ENCODE measurements around the gene RNU7-1.
A peak's percentile ranks its signal among the peaks of the same experiment; 100 is the strongest.

Gene RNU7-1

DNA sequence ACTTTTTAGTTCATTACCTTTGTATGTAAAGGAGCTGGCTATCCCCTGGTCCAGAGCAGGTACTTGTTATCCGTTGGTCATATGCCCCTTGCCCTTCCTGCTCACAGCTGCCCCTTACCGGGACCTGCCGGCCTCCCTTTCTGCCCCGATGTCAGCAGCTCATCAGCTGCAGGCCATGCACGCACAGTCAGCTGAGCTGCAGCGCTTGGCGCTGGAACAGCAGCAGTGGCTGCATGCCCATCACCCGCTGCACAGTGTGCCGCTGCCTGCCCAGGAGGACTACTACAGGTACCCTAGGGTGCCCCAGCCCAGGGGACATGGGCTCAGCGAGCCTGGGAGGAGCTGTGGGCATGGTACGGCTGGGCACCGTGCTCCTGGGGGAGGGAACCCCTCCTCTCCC is 2.3 kb upstream of the RNU7-1 start:
- TF ChIP-seq CTCF (conservative IDR thresholded peaks at IDR 0.05; ENCODE audit: low read depth, low read length) = no peak
- H3K4me3 ChIP-seq (ENCODE audit: low read length) = no peak overlapping the region
- no peak for DNase-seq (ENCODE audit: low read depth)

DNA sequence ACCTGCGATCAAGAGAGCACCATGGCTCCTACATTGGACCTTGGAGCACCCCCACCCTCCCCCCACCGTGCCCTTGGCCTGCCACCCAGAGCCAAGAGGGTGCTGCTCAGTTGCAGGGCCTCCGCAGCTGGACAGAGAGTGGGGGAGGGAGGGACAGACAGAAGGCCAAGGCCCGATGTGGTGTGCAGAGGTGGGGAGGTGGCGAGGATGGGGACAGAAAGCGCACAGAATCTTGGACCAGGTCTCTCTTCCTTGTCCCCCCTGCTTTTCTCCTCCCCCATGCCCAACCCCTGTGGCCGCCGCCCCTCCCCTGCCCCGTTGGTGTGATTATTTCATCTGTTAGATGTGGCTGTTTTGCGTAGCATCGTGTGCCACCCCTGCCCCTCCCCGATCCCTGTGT is 1.8 kb upstream of the RNU7-1 start:
- no peak for TF ChIP-seq CTCF (conservative IDR thresholded peaks at IDR 0.05; ENCODE audit: low read depth, low read length)
- no peak for DNase-seq (ENCODE audit: low read depth)
- no peak overlapping the region for H3K4me3 ChIP-seq (ENCODE audit: low read length)

- no peak overlapping the region for H3K4me3 ChIP-seq (ENCODE audit: low read length)
- no peak for DNase-seq (ENCODE audit: low read depth)
- no peak for TF ChIP-seq CTCF (conservative IDR thresholded peaks at IDR 0.05; ENCODE audit: low read depth, low read length)
These were observed 1.3 kb upstream of the RNU7-1 start for GRCh38 chr12:6942331-6942665.

GRCh38 chr12:6943389-6943721 is 261 bp upstream of the RNU7-1 start:
- no peak overlapping the region for H3K4me3 ChIP-seq (ENCODE audit: low read length)
- peak; percentile 83 for DNase-seq (ENCODE audit: low read depth)
- TF ChIP-seq CTCF (conservative IDR thresholded peaks at IDR 0.05; ENCODE audit: low read depth, low read length) = no peak

- H3K4me3 ChIP-seq (ENCODE audit: low read length) = peak overlapping the region; percentile 69
- no peak for DNase-seq (ENCODE audit: low read depth)
- TF ChIP-seq CTCF (conservative IDR thresholded peaks at IDR 0.05; ENCODE audit: low read depth, low read length) = peak; percentile 79
These were observed 968 bp downstream of the RNU7-1 start for GRCh38 chr12:6944381-6945186.

DNA sequence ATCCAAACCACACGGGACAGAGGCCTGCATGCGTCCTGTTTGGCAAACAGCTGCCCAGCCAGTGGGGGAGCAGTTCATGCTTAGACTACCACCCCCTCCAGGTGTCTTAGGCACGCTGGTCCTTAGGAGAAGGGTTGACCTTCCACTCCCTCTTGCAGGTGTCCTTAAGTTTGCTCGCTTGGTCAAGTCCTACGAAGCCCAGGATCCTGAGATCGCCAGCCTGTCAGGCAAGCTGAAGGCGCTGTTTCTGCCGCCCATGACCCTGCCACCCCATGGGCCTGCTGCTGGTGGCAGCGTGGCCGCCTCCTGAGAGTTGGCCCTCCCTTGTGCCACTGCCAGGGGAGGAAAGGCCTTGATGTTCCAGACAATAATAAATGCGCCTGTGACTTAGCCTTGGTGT is 2.0 kb downstream of the RNU7-1 start:
- TF ChIP-seq CTCF (conservative IDR thresholded peaks at IDR 0.05; ENCODE audit: low read depth, low read length) = no peak
- DNase-seq (ENCODE audit: low read depth) = no peak
- H3K4me3 ChIP-seq (ENCODE audit: low read length) = no peak overlapping the region
